ENCODE results near the gene MBD5. TPM values are rescaled to one million over a fixed set of nuclear protein-coding genes. Genes with fewer than 3 reads are reported as not detected.

MBD5 gene
- total and polyA plus RNA-seq, 4 donors: 5.7 to 140 (median 21.2) TPM

DNA sequence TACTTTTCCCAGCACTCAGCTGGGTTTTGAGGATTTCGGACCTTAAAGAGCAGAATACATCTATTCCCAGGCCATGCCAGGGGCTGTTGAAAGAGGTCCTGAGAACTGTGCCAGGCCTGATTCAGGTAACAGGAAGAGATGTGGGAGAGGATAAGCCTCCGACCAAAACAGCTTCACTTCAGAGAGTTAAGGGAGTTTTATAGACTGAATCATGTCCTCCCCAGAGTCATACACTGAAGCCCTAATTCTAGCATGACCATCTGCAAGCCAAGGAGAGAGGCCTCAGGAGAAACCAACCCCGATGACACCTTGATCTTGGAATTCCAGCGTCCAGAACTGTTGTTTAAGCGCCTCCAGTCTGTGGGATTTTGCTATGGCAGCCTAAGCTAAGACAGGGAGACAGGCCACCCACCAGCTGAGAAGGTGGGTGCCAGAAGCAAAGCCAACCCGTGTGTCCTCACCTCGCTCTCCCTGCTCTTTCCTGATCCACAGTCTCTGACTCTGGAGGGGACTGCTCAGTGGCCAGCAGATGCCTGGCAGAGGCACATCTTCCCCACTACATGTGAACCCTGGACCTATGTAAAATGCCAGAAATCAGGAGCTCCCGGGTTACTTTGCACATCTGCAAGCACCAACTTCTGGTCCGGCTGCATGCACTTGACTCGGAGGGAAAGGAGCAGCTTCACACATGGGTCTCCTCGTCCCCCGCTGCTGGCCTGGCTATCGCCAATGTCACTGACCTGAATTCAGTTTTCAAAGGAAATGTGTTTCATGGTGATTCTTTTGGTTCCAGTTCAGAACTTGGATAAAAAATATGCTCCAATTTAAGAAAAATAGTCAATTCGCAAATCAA lies 506.8 kb downstream of the MBD5 start:
- TF ChIP-seq, protein P1, sequence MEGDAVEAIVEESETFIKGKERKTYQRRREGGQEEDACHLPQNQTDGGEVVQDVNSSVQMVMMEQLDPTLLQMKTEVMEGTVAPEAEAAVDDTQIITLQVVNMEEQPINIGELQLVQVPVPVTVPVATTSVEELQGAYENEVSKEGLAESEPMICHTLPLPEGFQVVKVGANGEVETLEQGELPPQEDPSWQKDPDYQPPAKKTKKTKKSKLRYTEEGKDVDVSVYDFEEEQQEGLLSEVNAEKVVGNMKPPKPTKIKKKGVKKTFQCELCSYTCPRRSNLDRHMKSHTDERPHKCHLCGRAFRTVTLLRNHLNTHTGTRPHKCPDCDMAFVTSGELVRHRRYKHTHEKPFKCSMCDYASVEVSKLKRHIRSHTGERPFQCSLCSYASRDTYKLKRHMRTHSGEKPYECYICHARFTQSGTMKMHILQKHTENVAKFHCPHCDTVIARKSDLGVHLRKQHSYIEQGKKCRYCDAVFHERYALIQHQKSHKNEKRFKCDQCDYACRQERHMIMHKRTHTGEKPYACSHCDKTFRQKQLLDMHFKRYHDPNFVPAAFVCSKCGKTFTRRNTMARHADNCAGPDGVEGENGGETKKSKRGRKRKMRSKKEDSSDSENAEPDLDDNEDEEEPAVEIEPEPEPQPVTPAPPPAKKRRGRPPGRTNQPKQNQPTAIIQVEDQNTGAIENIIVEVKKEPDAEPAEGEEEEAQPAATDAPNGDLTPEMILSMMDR (IDR thresholded peaks at IDR 0.05; ENCODE audit: control extremely low read depth, extremely low read depth): no peak
- H3K9ac ChIP-seq (ENCODE audit: insufficient read depth in 1 of 2, low read length in 2 of 2): no peak overlapping the region
- peaks cover 0 to under 1% (median 0%) of the 10 kb centered on the region in 4 donors for H3K36me3 ChIP-seq (ENCODE audit: control insufficient read depth in 4 of 4, insufficient read depth in 4 of 4, low read length in 4 of 4)
- no peak overlapping the region for H3K4me3 ChIP-seq
- peaks cover 0 to 2% (median 0%) of the 10 kb centered on the region in 4 donors for H3K9me3 ChIP-seq (ENCODE audit: control insufficient read depth in 4 of 4, insufficient read depth in 3 of 4, low read length in 3 of 4)
- no peaks in the 10 kb centered on the region for H3K27me3 ChIP-seq (ENCODE audit: control insufficient read depth in 3 of 3, insufficient read depth in 3 of 3, low read length in 2 of 3)
- H3K4me1 ChIP-seq (ENCODE audit: control insufficient read depth in 5 of 5, insufficient read depth in 5 of 5, low read length in 5 of 5): peaks cover 0 to 3% (median 0%) of the 10 kb centered on the region in 5 donors
- no peak overlapping the region for H3K27ac ChIP-seq (ENCODE audit: low read depth in 1 of 2, low read length in 1 of 2)
- no peak for DNase-seq
- WGBS, 2 donors: 87% methylated on average over 14 of the region's 14 CpGs
- ATAC-seq (ENCODE audit: insufficient read depth, low FRiP score): no peak

DNA sequence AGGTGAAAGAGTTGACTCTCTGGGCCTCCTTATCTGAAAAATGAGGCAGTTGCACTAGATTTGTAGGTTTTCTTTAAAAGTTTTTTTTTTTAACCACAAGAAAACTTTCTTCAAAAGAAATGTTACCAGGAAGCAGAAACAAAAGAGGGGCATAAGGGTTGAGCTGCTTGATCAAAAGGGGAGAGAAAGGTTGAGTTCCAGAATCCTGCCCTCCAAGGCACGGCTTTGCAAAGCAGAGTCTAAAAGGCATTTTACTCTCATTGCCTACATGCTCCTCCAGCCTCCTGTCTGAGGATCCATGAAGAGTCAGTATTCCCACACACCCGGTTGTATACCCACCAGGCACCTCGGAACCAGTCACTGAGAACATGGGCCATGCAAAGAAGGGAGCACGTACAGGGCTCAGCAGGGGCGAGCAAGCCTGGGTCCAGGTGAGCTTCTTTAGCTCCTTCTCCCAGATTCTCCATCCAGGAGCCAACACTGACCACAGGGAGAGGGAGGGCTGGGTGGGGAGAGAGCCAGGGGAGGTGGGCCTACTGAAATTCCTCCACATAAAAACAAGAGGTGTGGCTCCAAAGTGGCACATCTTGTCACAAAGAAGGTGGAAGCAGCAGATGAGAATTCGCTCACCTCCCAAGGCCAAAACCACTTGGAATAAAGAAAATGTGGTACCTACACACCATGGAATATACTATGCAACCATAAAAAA lies 507.6 kb downstream of the MBD5 start:
- Histone ChIP-seq H3K4me3 (no peak overlapping the region), H3K9me3 (ENCODE audit: control insufficient read depth in 4 of 4, insufficient read depth in 3 of 4, low read length in 3 of 4) (peaks cover 0 to 4% (median 0%) of the 10 kb centered on the region in 4 donors), H3K27ac (ENCODE audit: low read depth in 1 of 2, low read length in 1 of 2) (no peak overlapping the region), H3K36me3 (ENCODE audit: control insufficient read depth in 4 of 4, insufficient read depth in 4 of 4, low read length in 4 of 4) (no peaks in the 10 kb centered on the region), H3K4me1 (ENCODE audit: control insufficient read depth in 5 of 5, insufficient read depth in 5 of 5, low read length in 5 of 5) (peaks cover 0 to 3% (median 0%) of the 10 kb centered on the region in 5 donors), H3K27me3 (ENCODE audit: control insufficient read depth in 3 of 3, insufficient read depth in 3 of 3, low read length in 2 of 3) (no peaks in the 10 kb centered on the region), H3K9ac (ENCODE audit: insufficient read depth in 1 of 2, low read length in 2 of 2) (no peak overlapping the region)
- ATAC-seq (ENCODE audit: insufficient read depth, low FRiP score) (no peak), DNase-seq (no peak)
- WGBS, 2 donors: 91 to 94% methylated on average over 6 of the region's 6 CpGs
- TF ChIP-seq, protein P1 (IDR thresholded peaks at IDR 0.05; ENCODE audit: control extremely low read depth, extremely low read depth): no peak

DNA sequence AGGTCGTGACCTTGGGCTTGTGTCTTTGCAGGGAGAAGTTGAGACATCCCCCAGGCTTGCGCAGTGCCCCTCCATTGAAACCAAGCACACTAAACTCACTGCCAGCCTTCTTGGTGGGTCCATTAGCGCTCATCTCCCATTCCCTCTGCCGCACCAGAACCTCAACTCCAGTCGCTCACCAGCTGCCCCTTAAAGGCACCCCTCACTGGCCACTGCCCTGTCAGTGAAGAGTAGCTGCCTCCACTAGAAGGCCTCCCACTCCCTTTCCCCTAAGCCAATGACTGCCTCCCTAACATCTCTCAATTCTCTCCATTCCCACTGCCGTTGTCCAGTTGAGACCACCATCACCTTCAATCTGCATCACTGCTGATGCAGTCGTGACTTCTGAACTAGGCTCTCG lies 508.9 kb downstream of the MBD5 start:
- 82 to 92% methylated on average over 8 of the region's 8 CpGs for WGBS, 2 donors
- TF ChIP-seq, protein P1 (IDR thresholded peaks at IDR 0.05; ENCODE audit: control extremely low read depth, extremely low read depth): no peak
- H3K36me3 ChIP-seq (ENCODE audit: control insufficient read depth in 4 of 4, insufficient read depth in 4 of 4, low read length in 4 of 4): no peaks in the 10 kb centered on the region
- H3K4me3 ChIP-seq: no peak overlapping the region
- no peaks in the 10 kb centered on the region for H3K27me3 ChIP-seq (ENCODE audit: control insufficient read depth in 3 of 3, insufficient read depth in 3 of 3, low read length in 2 of 3)
- DNase-seq: no peak
- H3K27ac ChIP-seq (ENCODE audit: low read depth in 1 of 2, low read length in 1 of 2): no peak overlapping the region
- no peak overlapping the region for H3K9ac ChIP-seq (ENCODE audit: insufficient read depth in 1 of 2, low read length in 2 of 2)
- ATAC-seq (ENCODE audit: insufficient read depth, low FRiP score): no peak
- H3K9me3 ChIP-seq (ENCODE audit: control insufficient read depth in 4 of 4, insufficient read depth in 3 of 4, low read length in 3 of 4): peaks cover 0 to 4% (median 0%) of the 10 kb centered on the region in 4 donors
- H3K4me1 ChIP-seq (ENCODE audit: control insufficient read depth in 5 of 5, insufficient read depth in 5 of 5, low read length in 5 of 5): peaks cover 0 to 5% (median 0%) of the 10 kb centered on the region in 5 donors
